K562 (cell line): ENCODE measurements around the gene WDR31. TPM values are rescaled to one million over a fixed set of nuclear protein-coding genes. Genes with fewer than 3 reads are reported as not detected.

Experiments
- ADNP ChIP-seq: fragments of 200-800 bp; sonication (Bioruptor generic); IDR thresholded peaks from 2 replicates; pipeline ENCODE4 v1.6.1; 2016; ENCODE audit warnings: missing genetic modification characterization, missing compliant biosample characterization
- CSDE1 ChIP-seq, 2 experiments: fragments of 450-650 bp; IDR thresholded peaks; 2 replicates each; pipeline ENCODE4 v1.6.1; 2016; ENCODE audit warnings: mild to moderate bottlenecking in 1 of 2
- DDX20 ChIP-seq: fragments of 450-650 bp; IDR thresholded peaks from 2 replicates; pipeline ENCODE4 v1.6.1; 2016; ENCODE audit warnings: missing genetic modification characterization, low read depth, mild to moderate bottlenecking, missing compliant biosample characterization, moderate library complexity
- EP300 ChIP-seq: IDR thresholded peaks from 2 replicates; pipeline ENCODE4 v1.6.1; 2012; ENCODE audit warnings: low read length, improper control_type of control experiment
- ETS1 ChIP-seq: conservative IDR thresholded peaks from 2 replicates; pipeline ENCODE4 v1.6.1; 2011; ENCODE audit warnings: low read depth, mild to moderate bottlenecking, low read length; ENCODE audit not compliant: control insufficient read depth
- HMG20A ChIP-seq: fragments of 450-650 bp; formaldehyde crosslinking; conservative IDR thresholded peaks from 2 replicates; pipeline ENCODE4 v1.4.0; 2020; ENCODE audit warnings: mild to moderate bottlenecking, mixed read lengths
- JUNB ChIP-seq: fragments of 450-650 bp; formaldehyde crosslinking; conservative IDR thresholded peaks from 2 replicates; pipeline ENCODE4 v1.4.0; 2020; ENCODE audit warnings: mild to moderate bottlenecking
- KDM1A ChIP-seq, 2 experiments: fragments of 450-650 bp; IDR thresholded peaks; 2 replicates each; pipeline ENCODE4 v1.6.1; 2016; ENCODE audit warnings: mild to moderate bottlenecking in 2 of 2
- KDM4B ChIP-seq, 2 experiments: fragments of 450-650 bp in 1 of 2; sonication (generic) in 1 of 2; IDR thresholded peaks; 2 replicates each; pipeline ENCODE4 v1.6.1; 2016 to 2017; ENCODE audit warnings: borderline replicate concordance in 2 of 2, antibody characterized with exemption in 1 of 2, low read depth in 1 of 2, mild to moderate bottlenecking in 1 of 2
- NBN ChIP-seq: fragments of 450-650 bp; IDR thresholded peaks from 2 replicates; pipeline ENCODE4 v1.6.1; 2016; ENCODE audit warnings: low read depth, mild to moderate bottlenecking
- NCOA1 ChIP-seq: fragments of 450-650 bp; IDR thresholded peaks from 2 replicates; pipeline ENCODE4 v1.6.1; 2016; ENCODE audit warnings: low read depth
- NR0B1 ChIP-seq: fragments of 450-650 bp; IDR thresholded peaks from one replicate; pipeline ENCODE4 v1.6.1; 2018; ENCODE audit warnings: mild to moderate bottlenecking, moderate library complexity; ENCODE audit not compliant: partially characterized antibody
- SOX6 ChIP-seq: fragments of 450-650 bp; IDR thresholded peaks from 2 replicates; pipeline ENCODE4 v1.6.1; 2014; ENCODE audit warnings: mild to moderate bottlenecking
- SRF ChIP-seq, 2 experiments: fragments of 250-450, 450-650 bp in 1 of 2; sonication (Bioruptor Pico) in 1 of 2; sonication (generic) in 1 of 2; formaldehyde crosslinking; IDR thresholded peaks; 2 replicates each; pipeline versions ENCODE4 v1.5.0 to v1.5.1; 2020 to 2022; ENCODE audit warnings: mild to moderate bottlenecking in 1 of 2, missing genetic modification reagents in 1 of 2
- U2AF2 ChIP-seq: fragments of 200-400 bp; formaldehyde crosslinking; optimal IDR thresholded peaks from 2 replicates; pipeline ENCODE3; 2017; ENCODE audit warnings: low read depth, mild to moderate bottlenecking, low read length
- ZBTB2 ChIP-seq: fragments of 450-650 bp; IDR thresholded peaks from 2 replicates; pipeline ENCODE4 v1.6.1; 2016; ENCODE audit warnings: antibody characterized with exemption
- ZFPM2 ChIP-seq: fragments of 250-450 bp; sonication (Bioruptor Pico); IDR thresholded peaks from 2 replicates; pipeline ENCODE4 v1.5.1; 2022; ENCODE audit warnings: mild to moderate bottlenecking
- polyA plus RNA-seq, 8 experiments: library from polyadenylated mRNA; depleted of rRNA in 4 of 8; stranded (reverse) in 5 of 8; unstranded in 3 of 8; fragments of >200 nt; fragmentation: Nextera tagmentation in 2 of 8; fragmentation: Illumina TruSeq in 1 of 8; extraction: Ambion mirVana in 2 of 8; extraction: Trizol in 1 of 8; gene quantifications; 2 replicates each; pipeline versions ENCODE4 v1.2.1 to v1.2.3, GENCODE V29; 2011 to 2014; ENCODE audit warnings: inconsistent platforms in 1 of 8, missing spikeins in 1 of 8
- total RNA-seq, 7 experiments: library from RNA; depleted of rRNA in 6 of 7; stranded (reverse); fragments of >200 nt in 6 of 7; fragmentation: Illumina TruSeq in 2 of 7; extraction: Trizol in 2 of 7; gene quantifications; 2 replicates each; pipeline versions ENCODE4 v1.2.1 to v1.2.3, GENCODE V29; 2011 to 2021; ENCODE audit warnings: low replicate concordance in 1 of 7
- TF ChIP-seq, protein P1 (sequence below): sonication (generic); formaldehyde crosslinking; IDR thresholded peaks from 2 replicates; pipeline ENCODE4 v1.8.1; 2022; ENCODE audit warnings: missing genetic modification reagents
- TF ChIP-seq, protein P2 (sequence below): fragments of 450-650 bp; IDR thresholded peaks from 2 replicates; pipeline ENCODE4 v1.6.1; 2016; ENCODE audit warnings: mild to moderate bottlenecking

Gene WDR31
- total and polyA plus RNA-seq, 9 of the 15 experiments (the other 6 are each of a cell fraction or from before 2014, with no cell fraction given) = 0.35 to 1.8 (median 0.95) TPM

DNA sequence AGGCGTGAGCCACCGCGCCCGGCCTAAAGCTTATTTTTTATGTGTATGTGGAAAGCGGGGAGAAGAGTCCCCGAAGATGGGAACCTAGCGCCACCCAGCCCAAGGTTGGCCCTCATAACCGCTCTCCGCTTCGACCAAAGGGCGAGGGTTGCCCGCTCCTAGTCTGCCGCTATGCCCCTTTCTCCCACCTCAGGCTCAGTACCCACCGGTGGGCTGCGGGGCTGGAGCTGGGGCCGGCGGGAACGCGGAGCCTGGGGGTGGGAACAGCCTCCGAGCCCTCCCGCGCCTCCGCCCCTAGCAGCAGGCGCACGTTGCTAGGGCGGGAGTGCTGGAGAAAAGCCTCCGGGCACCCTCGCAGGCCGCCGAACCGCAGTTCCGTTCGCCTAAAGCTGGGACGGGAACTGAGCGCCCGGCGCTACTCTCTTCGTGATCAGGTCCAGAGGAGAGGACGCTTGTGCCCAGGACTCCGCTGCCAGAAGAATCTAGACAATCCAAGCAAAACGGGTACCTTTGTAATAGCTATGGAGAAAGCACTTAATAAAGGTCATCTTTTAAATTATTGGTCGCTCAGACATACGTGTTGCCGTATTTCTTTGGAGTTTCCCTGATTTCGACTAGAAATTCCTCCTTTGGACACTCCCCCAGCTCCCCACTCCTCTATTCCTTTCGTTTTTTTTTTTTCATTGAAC is at the start of gene WDR31 (continued):
- TF ChIP-seq U2AF2 (no peak), CSDE1 (IDR thresholded peaks at IDR 0.05) (peak in 1 of 2 experiments; percentile 54; a peak in 1 of 4 replicates), NCOA1 (peak; percentile 97), NBN (0 out of 2 replicates have a peak, but pooled peaks have one; percentile 65), KDM1A (IDR thresholded peaks at IDR 0.05) (no peak), DDX20 (tag) (no peak), ETS1 (peak; percentile 74; the same call in 1 of the 2 replicates), NR0B1 (no peak), SOX6 (peak; percentile 81), HMG20A (CRISPR knock-in tag) (no peak), JUNB (CRISPR knock-in tag) (no peak), EP300 (no peak; the same call in 1 of the 2 replicates), SRF (CRISPR knock-in tag; IDR thresholded peaks at IDR 0.05) (peak in 1 of 2 experiments; percentile 45; a peak in 1 of 4 replicates), ZFPM2 (CRISPR knock-in tag) (no peak), KDM4B (IDR thresholded peaks at IDR 0.05; ENCODE audit: borderline replicate concordance in 2 of 2, low read depth in 1 of 2) (peak in 1 of 2 experiments; percentile 62; a peak in 1 of 4 replicates), ZBTB2 (no peak), ADNP (tag) (no peak)
- TF ChIP-seq, protein P1, sequence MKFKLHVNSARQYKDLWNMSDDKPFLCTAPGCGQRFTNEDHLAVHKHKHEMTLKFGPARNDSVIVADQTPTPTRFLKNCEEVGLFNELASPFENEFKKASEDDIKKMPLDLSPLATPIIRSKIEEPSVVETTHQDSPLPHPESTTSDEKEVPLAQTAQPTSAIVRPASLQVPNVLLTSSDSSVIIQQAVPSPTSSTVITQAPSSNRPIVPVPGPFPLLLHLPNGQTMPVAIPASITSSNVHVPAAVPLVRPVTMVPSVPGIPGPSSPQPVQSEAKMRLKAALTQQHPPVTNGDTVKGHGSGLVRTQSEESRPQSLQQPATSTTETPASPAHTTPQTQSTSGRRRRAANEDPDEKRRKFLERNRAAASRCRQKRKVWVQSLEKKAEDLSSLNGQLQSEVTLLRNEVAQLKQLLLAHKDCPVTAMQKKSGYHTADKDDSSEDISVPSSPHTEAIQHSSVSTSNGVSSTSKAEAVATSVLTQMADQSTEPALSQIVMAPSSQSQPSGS (CRISPR knock-in tag) = no peak
- TF ChIP-seq, protein P2, sequence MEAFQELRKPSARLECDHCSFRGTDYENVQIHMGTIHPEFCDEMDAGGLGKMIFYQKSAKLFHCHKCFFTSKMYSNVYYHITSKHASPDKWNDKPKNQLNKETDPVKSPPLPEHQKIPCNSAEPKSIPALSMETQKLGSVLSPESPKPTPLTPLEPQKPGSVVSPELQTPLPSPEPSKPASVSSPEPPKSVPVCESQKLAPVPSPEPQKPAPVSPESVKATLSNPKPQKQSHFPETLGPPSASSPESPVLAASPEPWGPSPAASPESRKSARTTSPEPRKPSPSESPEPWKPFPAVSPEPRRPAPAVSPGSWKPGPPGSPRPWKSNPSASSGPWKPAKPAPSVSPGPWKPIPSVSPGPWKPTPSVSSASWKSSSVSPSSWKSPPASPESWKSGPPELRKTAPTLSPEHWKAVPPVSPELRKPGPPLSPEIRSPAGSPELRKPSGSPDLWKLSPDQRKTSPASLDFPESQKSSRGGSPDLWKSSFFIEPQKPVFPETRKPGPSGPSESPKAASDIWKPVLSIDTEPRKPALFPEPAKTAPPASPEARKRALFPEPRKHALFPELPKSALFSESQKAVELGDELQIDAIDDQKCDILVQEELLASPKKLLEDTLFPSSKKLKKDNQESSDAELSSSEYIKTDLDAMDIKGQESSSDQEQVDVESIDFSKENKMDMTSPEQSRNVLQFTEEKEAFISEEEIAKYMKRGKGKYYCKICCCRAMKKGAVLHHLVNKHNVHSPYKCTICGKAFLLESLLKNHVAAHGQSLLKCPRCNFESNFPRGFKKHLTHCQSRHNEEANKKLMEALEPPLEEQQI = no peak; the same call in 1 of the 2 replicates
